ENCODE data around the gene PIGR.

DNA sequence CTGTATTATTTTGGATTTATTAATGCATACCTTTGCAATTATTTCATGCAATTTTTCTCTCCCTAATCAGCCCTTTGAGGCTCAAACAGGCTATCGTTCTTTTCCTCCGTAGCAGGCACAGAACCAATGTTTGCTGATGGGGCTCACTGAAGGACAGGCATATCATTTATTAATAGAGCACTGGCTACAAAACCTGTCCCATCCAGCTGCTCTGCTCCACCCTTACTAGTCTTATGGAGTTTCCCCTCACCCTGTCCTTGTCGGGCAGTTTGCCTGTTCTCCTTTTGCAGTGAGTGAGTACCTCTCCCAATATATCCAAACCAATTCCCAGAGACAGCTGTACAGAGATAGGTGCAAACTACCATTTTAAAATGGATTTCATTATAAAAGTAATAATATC is 40.6 kb upstream of the PIGR start:
- TF ChIP-seq POLR2A (IDR thresholded peaks at IDR 0.05), result no peak
- TF ChIP-seq, protein P1, sequence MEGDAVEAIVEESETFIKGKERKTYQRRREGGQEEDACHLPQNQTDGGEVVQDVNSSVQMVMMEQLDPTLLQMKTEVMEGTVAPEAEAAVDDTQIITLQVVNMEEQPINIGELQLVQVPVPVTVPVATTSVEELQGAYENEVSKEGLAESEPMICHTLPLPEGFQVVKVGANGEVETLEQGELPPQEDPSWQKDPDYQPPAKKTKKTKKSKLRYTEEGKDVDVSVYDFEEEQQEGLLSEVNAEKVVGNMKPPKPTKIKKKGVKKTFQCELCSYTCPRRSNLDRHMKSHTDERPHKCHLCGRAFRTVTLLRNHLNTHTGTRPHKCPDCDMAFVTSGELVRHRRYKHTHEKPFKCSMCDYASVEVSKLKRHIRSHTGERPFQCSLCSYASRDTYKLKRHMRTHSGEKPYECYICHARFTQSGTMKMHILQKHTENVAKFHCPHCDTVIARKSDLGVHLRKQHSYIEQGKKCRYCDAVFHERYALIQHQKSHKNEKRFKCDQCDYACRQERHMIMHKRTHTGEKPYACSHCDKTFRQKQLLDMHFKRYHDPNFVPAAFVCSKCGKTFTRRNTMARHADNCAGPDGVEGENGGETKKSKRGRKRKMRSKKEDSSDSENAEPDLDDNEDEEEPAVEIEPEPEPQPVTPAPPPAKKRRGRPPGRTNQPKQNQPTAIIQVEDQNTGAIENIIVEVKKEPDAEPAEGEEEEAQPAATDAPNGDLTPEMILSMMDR (IDR thresholded peaks at IDR 0.05), result no peak

Data from testis (tissue), 2 donors.